Kidney (tissue), 14 donors: Measurements from ENCODE around the gene IGSF9. TPM values are rescaled to one million over a fixed set of nuclear protein-coding genes. Genes with fewer than 3 reads are reported as not detected.

Experiments
- DNase-seq, 5 donors: peaks; one replicate each; pipeline ENCODE4 v3.0.0-alpha.2; 2013 to 2020
- FAIRE-seq: peaks from 2 replicates; lab custom pipeline; 2012; peaks lifted over from hg19 to GRCh38; lab: Jason Lieb, UNC
- H3K27ac ChIP-seq, 2 donors: one replicate each; pipeline ENCODE4 v1.7.0; 2013; ENCODE audit warnings: low read depth in 2 of 2, low read length in 2 of 2, inconsistent platforms in 1 of 2
- H3K27me3 ChIP-seq: one replicate; pipeline ENCODE4 v1.7.1; 2013; ENCODE audit warnings: low read length, inconsistent platforms; ENCODE audit not compliant: control insufficient read depth, insufficient read depth
- H3K36me3 ChIP-seq, 3 donors: one replicate each; pipeline versions ENCODE4 v1.7.0 to v1.7.1; 2013; ENCODE audit warnings: low read length in 3 of 3, control low read depth in 1 of 3, inconsistent platforms in 1 of 3; ENCODE audit not compliant: insufficient read depth in 3 of 3, control insufficient read depth in 2 of 3
- H3K4me1 ChIP-seq, 3 donors: one replicate each; pipeline versions ENCODE4 v1.7.0 to v1.7.1; 2013; ENCODE audit warnings: low read length in 3 of 3, inconsistent platforms in 1 of 3, low read depth in 1 of 3; ENCODE audit not compliant: control insufficient read depth in 2 of 3, insufficient read depth in 2 of 3
- H3K4me3 ChIP-seq, 3 donors: one replicate each; pipeline versions ENCODE4 v1.7.0 to v1.8.1; 2013; ENCODE audit warnings: low read length in 3 of 3, control low read depth in 1 of 3, inconsistent platforms in 1 of 3
- H3K9ac ChIP-seq, 3 donors: one replicate each; pipeline versions ENCODE4 v1.7.0 to v1.7.1; 2013; ENCODE audit warnings: low read length in 3 of 3, control low read depth in 1 of 3, inconsistent platforms in 1 of 3
- H3K9me3 ChIP-seq, 3 donors: one replicate each; pipeline versions ENCODE4 v1.7.0 to v1.7.1; 2013; ENCODE audit warnings: low read length in 3 of 3, control low read depth in 1 of 3, inconsistent platforms in 1 of 3; ENCODE audit not compliant: control insufficient read depth in 2 of 3, insufficient read depth in 1 of 3
- CTCF ChIP-seq: IDR thresholded peaks from 3 replicates; pipeline ENCODE4 v1.5.1; 2012; ENCODE audit warnings: mild to moderate bottlenecking, moderate library complexity, borderline replicate concordance; ENCODE audit not compliant: insufficient read depth; ENCODE audit errors: extremely low read depth
- intact Hi-C: fragments of 100-400 bp; cut with DNase I; formaldehyde crosslinking; loops from one replicate; pipeline ENCODE4 v1.11.1; 2022
- polyA plus RNA-seq: library from polyadenylated mRNA; stranded (reverse); fragments of 350-450 nt; fragmentation: Illumina TruSeq; extraction: RNeasy Lipid Tissue Mini Kit (QIAGEN cat#74804); gene quantifications from one replicate; pipeline ENCODE4 v1.2.3, GENCODE V29; 2014; ENCODE audit warnings: low read depth, low replicate concordance; ENCODE audit not compliant: insufficient read depth
- total RNA-seq: library from RNA; stranded (reverse); fragmentation: NEBNext Ultra II Directional; extraction: Animal tissue kit (Norgen Biotek cat#: 25700); gene quantifications from one replicate; pipeline ENCODE4 v1.2.1, GENCODE V29; 2021
- donor health status: control.
- donor health status: control.
- donor health status: control.
- donor health status: control.
- donor health status: control.
- donor health status: DM: yes; HTN: yes; CAD: no.
- donor health status: Normal renal cell carcinoma (clear cell type).

The IGSF9 gene
- total and polyA plus RNA-seq, 2 donors from 2014 or later, result 0.88 to 1.3 TPM

DNA sequence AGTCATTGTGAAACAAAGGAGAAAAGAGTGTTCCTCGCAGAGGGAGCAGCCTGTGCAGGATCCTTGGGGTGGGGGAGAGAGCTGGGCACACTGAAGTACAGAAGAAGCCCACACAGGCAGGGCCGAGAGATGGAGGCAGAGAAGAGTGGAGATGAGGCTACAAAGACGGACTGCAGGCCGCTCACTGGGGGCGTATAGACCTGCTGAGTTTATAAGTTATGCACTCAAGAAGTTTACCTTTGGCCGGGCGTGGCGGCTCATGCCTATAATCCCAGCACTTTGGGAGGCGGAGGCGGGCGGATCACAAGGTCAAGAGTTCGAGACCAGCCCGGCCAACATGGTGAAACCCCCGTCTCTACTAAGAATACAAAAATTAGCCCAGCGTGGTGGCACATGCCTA is 16.2 kb upstream of the IGSF9 start:
- Histone ChIP-seq H3K36me3 (no peaks in the 10 kb centered on the region), H3K4me1 (no peaks in the 10 kb centered on the region), H3K9ac (no peak overlapping the region), H3K4me3 (no peak overlapping the region), H3K27me3 (no peaks in the 10 kb centered on the region), H3K27ac (no peak overlapping the region), H3K9me3 (no peaks in the 10 kb centered on the region)
- no peak for TF ChIP-seq CTCF
- FAIRE-seq (no peak), DNase-seq (no peak)
- intact Hi-C loops, result no loop called here

- Histone ChIP-seq H3K27me3 (no peaks in the 10 kb centered on the region), H3K36me3 (no peaks in the 10 kb centered on the region), H3K9ac (no peak overlapping the region), H3K27ac (no peak overlapping the region), H3K4me1 (no peaks in the 10 kb centered on the region), H3K4me3 (no peak overlapping the region), H3K9me3 (no peaks in the 10 kb centered on the region)
- no peak for FAIRE-seq
- TF ChIP-seq CTCF, result no peak
- no peak for DNase-seq
- intact Hi-C loops, result no loop called here
Measured at GRCh38 chr1:159960721-159961381, 15.4 kb upstream of the IGSF9 start.

DNA sequence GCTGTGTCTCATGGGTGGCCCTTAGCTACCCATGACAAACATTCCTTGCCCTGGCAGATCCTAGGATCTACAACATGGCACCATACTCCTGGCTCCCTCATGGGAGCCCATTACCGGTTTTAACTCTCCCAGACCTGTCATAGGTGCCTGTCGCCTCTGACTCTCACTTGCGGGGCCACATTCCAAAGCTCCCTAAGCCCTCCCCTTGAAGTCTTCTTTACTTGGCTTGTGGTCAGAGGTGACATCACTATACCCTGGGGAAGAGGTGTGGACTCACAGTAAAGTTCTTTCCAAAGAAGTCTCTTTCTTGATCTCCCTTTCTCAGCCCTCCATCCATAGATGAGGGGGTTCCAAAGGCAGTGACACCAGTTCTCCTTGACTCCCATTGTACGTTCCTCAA is 14.0 kb upstream of the IGSF9 start:
- Histone ChIP-seq H3K27me3 (no peaks in the 10 kb centered on the region), H3K36me3 (no peaks in the 10 kb centered on the region), H3K4me3 (no peak overlapping the region), H3K4me1 (no peaks in the 10 kb centered on the region), H3K9ac (no peak overlapping the region), H3K9me3 (no peaks in the 10 kb centered on the region), H3K27ac (no peak overlapping the region)
- FAIRE-seq, result no peak
- no peak for DNase-seq
- intact Hi-C loops, result no loop called here
- no peak for TF ChIP-seq CTCF
